IMR-90 (cell line): ENCODE data around the gene NOXA1. TPM values are rescaled to one million over a fixed set of nuclear protein-coding genes. Genes with fewer than 3 reads are reported as not detected.

ENCODE experiments used
- microRNA-seq, 2 experiments: library from miRNA; stranded (forward) in 1 of 2; unstranded in 1 of 2; fragments of 10-50 nt in 1 of 2; fragments of <30 nt in 1 of 2; gene quantifications in 1 of 2; microRNA quantifications in 1 of 2; one replicate each; pipeline versions ENCODE3 to v1.1.0; 2013 to 2020; ENCODE audit not compliant: insufficient read depth in 1 of 2, insufficient read length in 1 of 2, unreplicated experiment in 1 of 2
- polyA plus RNA-seq, 3 experiments: library from polyadenylated mRNA; depleted of rRNA; stranded (reverse); fragments of >200 nt; gene quantifications; 2 replicates each; pipeline ENCODE4 v1.2.3, GENCODE V29; 2012; ENCODE audit warnings: low replicate concordance in 1 of 3
- total RNA-seq: library from RNA; depleted of rRNA; stranded (reverse); fragments of >200 nt; gene quantifications from 2 replicates; pipeline ENCODE4 v1.2.3, GENCODE V29; 2012; rRNA removed

The NOXA1 gene
- total and polyA plus RNA-seq, 2 of the 4 experiments (the other 2 are of a cell fraction): 0.17 TPM; not detected in 1

Small RNAs within 50 kb of the gene (microRNA-seq; reads per million reads assigned to microRNA genes)
- 6.2 reads per million, percentile 12 among the genes with 10 or more reads in this experiment for gene MIR7114 (ENCODE audit: unreplicated experiment)

Other genes with a start within 250 kb of the NOXA1 start
- 9.3 and 9.4 TPM in 2 replicates for gene ANAPC2, start 234.8 kb upstream of the NOXA1 start, total RNA-seq
- 29.5 and 34.3 TPM in 2 replicates for gene ANAPC2, start 234.8 kb upstream of the NOXA1 start, polyA plus RNA-seq (2012; rRNA removed)
- 55.7 and 63.9 TPM in 2 replicates for gene SSNA1, start 234.7 kb upstream of the NOXA1 start, total RNA-seq
- 86.7 and 107 TPM in 2 replicates for gene SSNA1, start 234.7 kb upstream of the NOXA1 start, polyA plus RNA-seq (2012; rRNA removed)
- gene TPRN, start 222.7 kb upstream of the NOXA1 start, total RNA-seq: 1.7 and 1.8 TPM in 2 replicates
- 5.3 and 7.1 TPM in 2 replicates for gene TPRN, start 222.7 kb upstream of the NOXA1 start, polyA plus RNA-seq (2012; rRNA removed)
- gene TMEM203, start 217.7 kb upstream of the NOXA1 start, total RNA-seq: 18.8 and 20.8 TPM in 2 replicates
- 39.1 and 40.6 TPM in 2 replicates for gene TMEM203, start 217.7 kb upstream of the NOXA1 start, polyA plus RNA-seq (2012; rRNA removed)
- 0.90 and 1.1 TPM in 2 replicates for gene NDOR1, start 217.7 kb upstream of the NOXA1 start, total RNA-seq
- 10.6 and 14.0 TPM in 2 replicates for gene NDOR1, start 217.7 kb upstream of the NOXA1 start, polyA plus RNA-seq (2012; rRNA removed)
- not detected in 2 replicates for gene RNF208, start 201.2 kb upstream of the NOXA1 start, total RNA-seq
- 1.2 and 1.6 TPM in 2 replicates for gene RNF208, start 201.2 kb upstream of the NOXA1 start, polyA plus RNA-seq (2012; rRNA removed)
- 0.18 TPM in 1 of 2 replicates, not detected in the other for gene CYSRT1, start 198.2 kb upstream of the NOXA1 start, total RNA-seq
- gene CYSRT1, start 198.2 kb upstream of the NOXA1 start, polyA plus RNA-seq (2012; rRNA removed): 0.84 and 0.93 TPM in 2 replicates
- gene RNF224, start 195.9 kb upstream of the NOXA1 start, total RNA-seq: not detected in 2 replicates
- not detected in 2 replicates for gene RNF224, start 195.9 kb upstream of the NOXA1 start, polyA plus RNA-seq (2012; rRNA removed)
- gene SLC34A3, start 192.5 kb upstream of the NOXA1 start, total RNA-seq: not detected in 2 replicates
- not detected in 2 replicates for gene SLC34A3, start 192.5 kb upstream of the NOXA1 start, polyA plus RNA-seq (2012; rRNA removed)
- 236 and 237 TPM in 2 replicates for gene TUBB4B, start 182.1 kb upstream of the NOXA1 start, total RNA-seq
- gene TUBB4B, start 182.1 kb upstream of the NOXA1 start, polyA plus RNA-seq (2012; rRNA removed): 529 and 613 TPM in 2 replicates
- not detected in 2 replicates for gene STPG3, start 172.1 kb upstream of the NOXA1 start, total RNA-seq
- not detected in 2 replicates for gene STPG3, start 172.1 kb upstream of the NOXA1 start, polyA plus RNA-seq (2012; rRNA removed)
- gene NELFB, start 168.1 kb upstream of the NOXA1 start, total RNA-seq: 36.7 and 36.9 TPM in 2 replicates
- 65.1 and 66.0 TPM in 2 replicates for gene NELFB, start 168.1 kb upstream of the NOXA1 start, polyA plus RNA-seq (2012; rRNA removed)
- 9.7 and 11.4 TPM in 2 replicates for gene TOR4A, start 145.7 kb upstream of the NOXA1 start, total RNA-seq
- 22.9 and 28.4 TPM in 2 replicates for gene TOR4A, start 145.7 kb upstream of the NOXA1 start, polyA plus RNA-seq (2012; rRNA removed)
- not detected in 2 replicates for gene NRARP, start 121.1 kb upstream of the NOXA1 start, total RNA-seq
- gene NRARP, start 121.1 kb upstream of the NOXA1 start, polyA plus RNA-seq (2012; rRNA removed): 0.15 and 0.39 TPM in 2 replicates
- 1.1 and 1.7 TPM in 2 replicates for gene EXD3, start 231 bp upstream of the NOXA1 start, total RNA-seq
- 7.4 and 10.2 TPM in 2 replicates for gene EXD3, start 231 bp upstream of the NOXA1 start, polyA plus RNA-seq (2012; rRNA removed)
- not detected in 2 replicates for gene ENTPD8, start 18.0 kb downstream of the NOXA1 start, total RNA-seq
- gene ENTPD8, start 18.0 kb downstream of the NOXA1 start, polyA plus RNA-seq (2012; rRNA removed): 0.07 TPM in 2 replicates
- gene NSMF, start 35.9 kb downstream of the NOXA1 start, total RNA-seq: 7.7 and 10.0 TPM in 2 replicates
- gene NSMF, start 35.9 kb downstream of the NOXA1 start, polyA plus RNA-seq (2012; rRNA removed): 40.9 and 45.9 TPM in 2 replicates
- under 0.01 TPM in 2 replicates for gene PNPLA7, start 127.0 kb downstream of the NOXA1 start, total RNA-seq
- 0.70 and 0.89 TPM in 2 replicates for gene PNPLA7, start 127.0 kb downstream of the NOXA1 start, polyA plus RNA-seq (2012; rRNA removed)
- gene MRPL41, start 128.5 kb downstream of the NOXA1 start, total RNA-seq: 15.6 and 23.6 TPM in 2 replicates
- gene MRPL41, start 128.5 kb downstream of the NOXA1 start, polyA plus RNA-seq (2012; rRNA removed): 38.9 and 58.9 TPM in 2 replicates
- gene DPH7, start 155.5 kb downstream of the NOXA1 start, total RNA-seq: 12.2 and 12.5 TPM in 2 replicates
- 33.0 and 33.7 TPM in 2 replicates for gene DPH7, start 155.5 kb downstream of the NOXA1 start, polyA plus RNA-seq (2012; rRNA removed)
- gene ZMYND19, start 167.1 kb downstream of the NOXA1 start, total RNA-seq: 14.3 and 16.4 TPM in 2 replicates
- 21.4 and 23.1 TPM in 2 replicates for gene ZMYND19, start 167.1 kb downstream of the NOXA1 start, polyA plus RNA-seq (2012; rRNA removed)
- 7.7 and 7.8 TPM in 2 replicates for gene ARRDC1, start 182.3 kb downstream of the NOXA1 start, total RNA-seq
- gene ARRDC1, start 182.3 kb downstream of the NOXA1 start, polyA plus RNA-seq (2012; rRNA removed): 37.8 and 41.4 TPM in 2 replicates
- 32.8 and 36.1 TPM in 2 replicates for gene EHMT1, start 195.6 kb downstream of the NOXA1 start, total RNA-seq
- gene EHMT1, start 195.6 kb downstream of the NOXA1 start, polyA plus RNA-seq (2012; rRNA removed): 35.1 and 39.0 TPM in 2 replicates